Keratinocyte (primary cell): ENCODE data around the gene TRIM10. TPM values are rescaled to one million over a fixed set of nuclear protein-coding genes. Genes with fewer than 3 reads are reported as not detected.

Experiments used
- DNase-seq: peaks from one replicate; pipeline ENCODE4 v3.0.0-alpha.2; 2011; ENCODE audit warnings: low read depth, missing footprints, low spot score
- FAIRE-seq: peaks from 2 replicates; lab custom pipeline; 2011; peaks lifted over from hg19 to GRCh38; lab: Jason Lieb, UNC
- H2AFZ ChIP-seq: 2 replicates; pipeline ENCODE4 v1.6.0; 2012; ENCODE audit warnings: low read length, control low read depth, inconsistent platforms; ENCODE audit not compliant: control insufficient read depth
- H3K27ac ChIP-seq: 2 replicates; pipeline ENCODE4 v1.5.1; 2011; ENCODE audit warnings: low read length; ENCODE audit not compliant: control insufficient read depth, insufficient read depth
- H3K27me3 ChIP-seq: 3 replicates; pipeline ENCODE4 v1.6.0; 2011; ENCODE audit warnings: low read length; ENCODE audit not compliant: control insufficient read depth, insufficient read depth; ENCODE audit errors: extremely low read depth
- H3K36me3 ChIP-seq, 2 experiments: 2 replicates in 1 of 2; 3 replicates in 1 of 2; pipeline ENCODE4 v1.5.1; 2011; ENCODE audit warnings: low read length in 2 of 2, mild to moderate bottlenecking in 1 of 2; ENCODE audit not compliant: control insufficient read depth in 2 of 2, insufficient read depth in 2 of 2; ENCODE audit errors: extremely low read depth in 1 of 2
- H3K4me1 ChIP-seq: 3 replicates; pipeline ENCODE4 v1.5.1; 2011; ENCODE audit warnings: low read length; ENCODE audit not compliant: control insufficient read depth, insufficient read depth; ENCODE audit errors: extremely low read depth
- H3K4me2 ChIP-seq: 3 replicates; pipeline ENCODE4 v1.6.0; 2011; ENCODE audit warnings: low read depth, low read length; ENCODE audit not compliant: control insufficient read depth, insufficient read depth; ENCODE audit errors: extremely low read depth
- H3K4me3 ChIP-seq, 3 experiments: fragments of 200-600 bp in 1 of 3; sonication (generic) in 1 of 3; 2 replicates in 2 of 3; 3 replicates in 1 of 3; pipeline ENCODE4 v1.5.1; 2011 to 2016; ENCODE audit warnings: low read length in 3 of 3, mild to moderate bottlenecking in 3 of 3, control low read depth in 2 of 3, inconsistent platforms in 1 of 3, low read depth in 1 of 3, mixed read lengths in 1 of 3, mixed run types in 1 of 3, moderate library complexity in 1 of 3; ENCODE audit not compliant: control insufficient read depth in 2 of 3, insufficient read depth in 2 of 3; ENCODE audit errors: extremely low read depth in 1 of 3
- H3K79me2 ChIP-seq: 2 replicates; pipeline ENCODE4 v1.6.0; 2012; ENCODE audit warnings: low read length; ENCODE audit not compliant: control insufficient read depth, insufficient read depth
- H3K9ac ChIP-seq: 3 replicates; pipeline ENCODE4 v1.6.0; 2011; ENCODE audit warnings: low read length; ENCODE audit not compliant: control insufficient read depth, insufficient read depth; ENCODE audit errors: extremely low read depth
- H3K9me1 ChIP-seq: 3 replicates; pipeline ENCODE4 v1.6.0; 2011; ENCODE audit warnings: low read length; ENCODE audit not compliant: control insufficient read depth, insufficient read depth; ENCODE audit errors: extremely low read depth
- H3K9me3 ChIP-seq: 2 replicates; pipeline ENCODE4 v1.5.1; 2012; ENCODE audit warnings: low read depth, low read length; ENCODE audit not compliant: control insufficient read depth
- H4K20me1 ChIP-seq: 3 replicates; pipeline ENCODE4 v1.6.0; 2011; ENCODE audit warnings: low read length; ENCODE audit not compliant: control insufficient read depth, insufficient read depth; ENCODE audit errors: extremely low read depth
- EZH2 ChIP-seq: IDR thresholded peaks from one replicate; pipeline ENCODE4 v1.6.1; 2012; ENCODE audit warnings: inconsistent platforms, mild to moderate bottlenecking, low read length, moderate library complexity
- dilution Hi-C: fragments of 300-500 bp; cut with MboI; formaldehyde crosslinking; loops from one replicate; pipeline ENCODE4 v1.7.0; 2020; ENCODE audit warnings: low sequenced_read_pairs; ENCODE audit not compliant: extremely low pct_ligation_motif_present
- polyA plus RNA-seq, 5 experiments: library from polyadenylated mRNA; depleted of rRNA in 3 of 5; stranded (reverse) in 3 of 5; stranded (forward) in 1 of 5; unstranded in 1 of 5; fragments of >200 nt; gene quantifications; 1 replicate in 1 of 5; 2 replicates in 3 of 5; 3 replicates in 1 of 5; pipeline versions ENCODE4 v1.2.1 to v1.2.3, GENCODE V29; 2011 to 2012; ENCODE audit warnings: missing spikeins in 2 of 5, low read depth in 1 of 5, low replicate concordance in 1 of 5
- TF ChIP-seq, protein P1 (sequence below), 3 experiments: IDR thresholded peaks in 1 of 3; conservative IDR thresholded peaks in 1 of 3; optimal IDR thresholded peaks in 1 of 3; 2 replicates in 2 of 3; 3 replicates in 1 of 3; pipeline versions ENCODE3 to v1.5.1; 2011; ENCODE audit warnings: low read length in 3 of 3, mild to moderate bottlenecking in 3 of 3, moderate library complexity in 2 of 3, control low read depth in 1 of 3, inconsistent platforms in 1 of 3; ENCODE audit not compliant: insufficient read depth in 2 of 3; ENCODE audit errors: extremely low read depth in 1 of 3

Gene TRIM10
- polyA plus RNA-seq, 1 donor (not counting 4 experiments of a cell fraction or from before 2014, with no cell fraction given) = not detected

DNA sequence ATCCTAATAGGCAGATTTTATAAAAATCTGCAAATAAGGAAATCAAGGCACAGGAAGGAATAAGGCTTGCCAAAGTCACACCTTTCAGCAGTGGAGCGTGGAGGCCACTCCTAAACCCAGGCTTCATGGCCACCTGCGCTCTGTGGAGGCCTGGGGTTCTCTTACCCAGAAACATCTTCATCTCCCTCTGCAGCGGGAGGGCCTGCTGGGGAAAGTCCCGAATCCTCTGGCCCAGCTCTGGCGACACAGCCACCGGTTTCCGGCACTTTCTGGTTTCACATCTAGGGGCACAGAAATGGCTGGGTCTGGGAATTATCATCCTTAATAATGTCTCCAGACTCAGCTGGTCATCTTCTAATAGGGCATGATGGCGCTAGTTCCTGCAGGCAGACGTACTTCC lies 4.2 kb downstream of the TRIM10 start:
- Histone ChIP-seq H3K27me3 (peaks cover 9% of the 10 kb centered on the region), H2AFZ (no peak overlapping the region), H3K4me3 (no peak overlapping the region), H3K9ac (no peak overlapping the region), H3K79me2 (no peaks in the 10 kb centered on the region), H3K27ac (no peak overlapping the region), H3K9me3 (no peaks in the 10 kb centered on the region), H3K9me1 (no peaks in the 10 kb centered on the region), H4K20me1 (no peaks in the 10 kb centered on the region), H3K4me1 (peaks cover 26% of the 10 kb centered on the region), H3K4me2 (peak overlapping the region; percentile 67), H3K36me3 (no peaks in the 10 kb centered on the region)
- dilution Hi-C loops = no loop called here
- DNase-seq (no peak), FAIRE-seq (no peak)
- TF ChIP-seq, protein P1, sequence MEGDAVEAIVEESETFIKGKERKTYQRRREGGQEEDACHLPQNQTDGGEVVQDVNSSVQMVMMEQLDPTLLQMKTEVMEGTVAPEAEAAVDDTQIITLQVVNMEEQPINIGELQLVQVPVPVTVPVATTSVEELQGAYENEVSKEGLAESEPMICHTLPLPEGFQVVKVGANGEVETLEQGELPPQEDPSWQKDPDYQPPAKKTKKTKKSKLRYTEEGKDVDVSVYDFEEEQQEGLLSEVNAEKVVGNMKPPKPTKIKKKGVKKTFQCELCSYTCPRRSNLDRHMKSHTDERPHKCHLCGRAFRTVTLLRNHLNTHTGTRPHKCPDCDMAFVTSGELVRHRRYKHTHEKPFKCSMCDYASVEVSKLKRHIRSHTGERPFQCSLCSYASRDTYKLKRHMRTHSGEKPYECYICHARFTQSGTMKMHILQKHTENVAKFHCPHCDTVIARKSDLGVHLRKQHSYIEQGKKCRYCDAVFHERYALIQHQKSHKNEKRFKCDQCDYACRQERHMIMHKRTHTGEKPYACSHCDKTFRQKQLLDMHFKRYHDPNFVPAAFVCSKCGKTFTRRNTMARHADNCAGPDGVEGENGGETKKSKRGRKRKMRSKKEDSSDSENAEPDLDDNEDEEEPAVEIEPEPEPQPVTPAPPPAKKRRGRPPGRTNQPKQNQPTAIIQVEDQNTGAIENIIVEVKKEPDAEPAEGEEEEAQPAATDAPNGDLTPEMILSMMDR (optimal IDR thresholded peaks at IDR 0.05 in 1 of 3, IDR thresholded peaks at IDR 0.05 in 1 of 3, conservative IDR thresholded peaks at IDR 0.05 in 1 of 3; ENCODE audit: extremely low read depth in 1 of 3, insufficient read depth in 2 of 3, low read length in 3 of 3) = no peak
- no peak for TF ChIP-seq EZH2

DNA sequence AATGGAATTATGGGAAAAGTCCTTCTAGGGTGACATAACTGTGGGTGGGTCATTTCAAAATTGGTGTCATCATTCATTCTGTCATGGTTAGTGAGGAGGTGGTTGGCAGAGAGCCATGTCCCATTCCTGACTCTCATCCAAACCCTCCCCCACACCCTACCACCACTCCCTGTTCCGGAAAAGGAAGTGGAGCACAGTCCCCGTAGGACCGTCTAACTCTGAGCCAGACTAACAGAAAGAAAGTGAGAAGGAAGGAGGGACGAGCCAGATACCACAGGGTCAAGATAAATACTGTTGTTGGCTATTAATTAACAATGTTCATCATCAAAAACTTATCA lies 4.8 kb downstream of the TRIM10 start:
- peak overlapping the region; percentile 67 for H3K4me2 ChIP-seq
- H4K20me1 ChIP-seq = no peaks in the 10 kb centered on the region
- peaks cover 26% of the 10 kb centered on the region for H3K4me1 ChIP-seq
- no peak overlapping the region for H3K27ac ChIP-seq
- H3K9me1 ChIP-seq = no peaks in the 10 kb centered on the region
- DNase-seq (peak; percentile 33), FAIRE-seq (no peak)
- H3K9me3 ChIP-seq = no peaks in the 10 kb centered on the region
- no peak overlapping the region for H3K9ac ChIP-seq
- no peak for TF ChIP-seq EZH2
- TF ChIP-seq, protein P1 (optimal IDR thresholded peaks at IDR 0.05 in 1 of 3, IDR thresholded peaks at IDR 0.05 in 1 of 3, conservative IDR thresholded peaks at IDR 0.05 in 1 of 3; ENCODE audit: extremely low read depth in 1 of 3, insufficient read depth in 2 of 3, low read length in 3 of 3) = no peak
- peaks cover 9% of the 10 kb centered on the region for H3K27me3 ChIP-seq
- no peaks in the 10 kb centered on the region for H3K79me2 ChIP-seq
- peak overlapping the region; percentile 47 for H2AFZ ChIP-seq
- H3K4me3 ChIP-seq = no peak overlapping the region
- H3K36me3 ChIP-seq = no peaks in the 10 kb centered on the region
- dilution Hi-C loops = no loop called here
